Measurements from ENCODE around the gene C1QA.

GRCh38 chr1:22626237-22627157 is 9.9 kb upstream of the C1QA start:
- TF ChIP-seq CTCF (IDR thresholded peaks at IDR 0.05): no peak
- TF ChIP-seq POLR2A (IDR thresholded peaks at IDR 0.05): no peak
